GM12892 (cell line): ENCODE data around the gene TREML4.

ENCODE experiments used
- POLR2A ChIP-seq: IDR thresholded peaks from 2 replicates; pipeline ENCODE4 v1.6.1; 2011; ENCODE audit warnings: low read depth, low read length, control low read depth
- TAF1 ChIP-seq: IDR thresholded peaks from 2 replicates; pipeline ENCODE4 v1.6.1; 2011; ENCODE audit warnings: low read depth, mild to moderate bottlenecking, control low read depth, low read length, borderline replicate concordance

DNA sequence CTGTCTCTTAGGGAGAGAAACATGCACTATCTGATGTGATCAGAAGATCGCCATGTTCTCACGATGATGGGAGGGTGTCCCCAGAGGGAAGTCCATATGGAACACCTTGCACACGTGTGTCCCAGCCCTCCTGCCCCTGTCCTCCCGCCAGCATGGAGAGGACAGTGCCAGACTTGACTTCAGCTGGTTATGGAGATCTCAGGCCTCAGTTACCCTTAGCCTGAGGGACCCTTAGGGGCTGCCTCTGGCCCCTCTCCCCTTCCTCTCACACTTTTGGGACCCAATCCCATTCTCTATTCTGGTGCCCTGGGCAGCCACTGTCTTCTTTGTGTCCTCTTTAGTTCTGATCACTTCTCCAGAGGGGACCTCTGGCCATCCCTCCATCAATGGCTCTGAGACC, 1.6 kb downstream of the TREML4 start:
- TF ChIP-seq TAF1, result no peak
- no peak for TF ChIP-seq POLR2A
